ENCODE results near the gene ZNF710. TPM values are rescaled to one million over a fixed set of nuclear protein-coding genes. Genes with fewer than 3 reads are reported as not detected.

ZNF710 gene
- polyA plus RNA-seq, 1 of the 3 experiments (the other 2 are of a cell fraction), result 2.7 TPM

DNA sequence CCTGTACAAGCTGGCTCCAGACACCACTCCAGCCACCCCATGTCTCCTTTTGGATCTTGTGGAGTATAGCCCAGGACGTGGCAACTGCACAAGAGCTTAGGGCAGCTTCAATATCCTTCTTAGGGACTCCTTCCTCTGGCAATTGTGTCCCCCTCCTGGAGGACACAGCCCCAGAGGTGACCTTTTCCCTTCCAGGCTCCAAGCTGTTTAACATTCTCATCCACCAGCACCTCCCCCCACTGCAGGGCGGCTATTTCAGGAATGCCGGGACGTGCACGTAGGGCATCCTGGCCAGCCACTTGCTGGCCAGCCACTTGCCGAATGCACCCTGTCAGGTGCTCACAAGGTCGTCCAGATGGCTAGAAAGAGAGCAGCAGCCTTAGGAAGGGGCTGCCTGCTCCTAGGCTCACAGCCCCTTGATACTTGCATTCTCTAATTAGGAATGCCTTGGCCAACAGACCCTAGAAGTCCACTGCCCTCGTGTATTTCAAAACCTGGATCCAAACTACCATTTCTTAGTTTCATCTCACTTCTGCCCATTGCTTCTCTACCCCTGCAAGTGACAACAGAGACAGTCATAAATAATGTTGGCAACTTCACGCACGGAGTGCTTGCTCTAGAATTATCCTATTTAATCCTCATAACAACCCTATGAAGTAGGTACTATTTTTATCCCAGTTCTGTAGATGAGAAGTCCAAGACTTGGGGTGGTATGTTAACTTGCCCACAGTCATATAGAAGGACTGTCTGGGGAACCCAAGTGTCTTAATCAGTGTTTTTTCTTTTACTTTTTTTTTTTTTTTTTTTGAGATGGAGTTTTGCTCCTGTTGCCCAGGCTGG lies 125.7 kb downstream of the ZNF710 start:
- Histone ChIP-seq H3K9me3 (no peaks in the 10 kb centered on the region), H3K27me3 (ENCODE audit: insufficient read depth) (no peaks in the 10 kb centered on the region; the same call in 1 of the 2 replicates), H3K79me2 (ENCODE audit: insufficient read depth) (no peaks in the 10 kb centered on the region), H3K27ac (ENCODE audit: low read depth in 2 of 2, low read length in 1 of 2) (no peak overlapping the region), H3K9ac (no peak overlapping the region), H4K20me1 (ENCODE audit: insufficient read depth) (no peaks in the 10 kb centered on the region), H3K4me1 (ENCODE audit: control insufficient read depth in 1 of 2, insufficient read depth in 2 of 2, low read depth in 1 of 2, low read length in 1 of 2) (no peaks in the 10 kb centered on the region), H3K36me3 (replicated peaks in 1 of 2; ENCODE audit: control insufficient read depth in 1 of 2, insufficient read depth in 2 of 2, low read length in 1 of 2) (no peaks in the 10 kb centered on the region), H3K9me2 (no peaks in the 10 kb centered on the region), H3K4me2 (no peak overlapping the region), H3K4me3 (ENCODE audit: low read depth in 2 of 2, low read length in 1 of 2) (no peak overlapping the region), H3F3A (replicated peaks; ENCODE audit: insufficient read depth) (no peaks in the 10 kb centered on the region), H2AFZ (ENCODE audit: low read depth) (no peak overlapping the region)
- POLR2A ChIA-PET, result no interaction called here
- CTCF ChIA-PET, result interaction anchor here (0.7 to 1.5 kb wide), 2 partner anchors 15 to 193 kb away, joined by 3 read pairs; no protein-coding TSS in a partner anchor
- TF ChIP-seq ELF1 (IDR thresholded peaks at IDR 0.05) (no peak), YY1 (IDR thresholded peaks at IDR 0.05; ENCODE audit: low read depth) (no peak), TEAD4 (IDR thresholded peaks at IDR 0.05; ENCODE audit: borderline replicate concordance, insufficient read depth) (no peak), FOXM1 (IDR thresholded peaks at IDR 0.05; ENCODE audit: low read depth) (no peak), JUND (IDR thresholded peaks at IDR 0.05) (no peak), RXRA (IDR thresholded peaks at IDR 0.05; ENCODE audit: borderline replicate concordance, low read depth) (no peak), GABPA (IDR thresholded peaks at IDR 0.05; ENCODE audit: low read depth) (no peak), EP300 (IDR thresholded peaks at IDR 0.05; ENCODE audit: borderline replicate concordance in 1 of 2, low read depth in 1 of 2, low read length in 1 of 2) (no peak), NFIC (IDR thresholded peaks at IDR 0.05; ENCODE audit: borderline replicate concordance) (no peak), SIN3A (IDR thresholded peaks at IDR 0.05; ENCODE audit: borderline replicate concordance, low read depth, low read length) (no peak)
- TF ChIP-seq, protein P1, sequence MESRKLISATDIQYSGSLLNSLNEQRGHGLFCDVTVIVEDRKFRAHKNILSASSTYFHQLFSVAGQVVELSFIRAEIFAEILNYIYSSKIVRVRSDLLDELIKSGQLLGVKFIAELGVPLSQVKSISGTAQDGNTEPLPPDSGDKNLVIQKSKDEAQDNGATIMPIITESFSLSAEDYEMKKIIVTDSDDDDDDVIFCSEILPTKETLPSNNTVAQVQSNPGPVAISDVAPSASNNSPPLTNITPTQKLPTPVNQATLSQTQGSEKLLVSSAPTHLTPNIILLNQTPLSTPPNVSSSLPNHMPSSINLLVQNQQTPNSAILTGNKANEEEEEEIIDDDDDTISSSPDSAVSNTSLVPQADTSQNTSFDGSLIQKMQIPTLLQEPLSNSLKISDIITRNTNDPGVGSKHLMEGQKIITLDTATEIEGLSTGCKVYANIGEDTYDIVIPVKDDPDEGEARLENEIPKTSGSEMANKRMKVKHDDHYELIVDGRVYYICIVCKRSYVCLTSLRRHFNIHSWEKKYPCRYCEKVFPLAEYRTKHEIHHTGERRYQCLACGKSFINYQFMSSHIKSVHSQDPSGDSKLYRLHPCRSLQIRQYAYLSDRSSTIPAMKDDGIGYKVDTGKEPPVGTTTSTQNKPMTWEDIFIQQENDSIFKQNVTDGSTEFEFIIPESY (IDR thresholded peaks at IDR 0.05; ENCODE audit: borderline replicate concordance, low read depth), result no peak
- TF ChIP-seq, protein P2, sequence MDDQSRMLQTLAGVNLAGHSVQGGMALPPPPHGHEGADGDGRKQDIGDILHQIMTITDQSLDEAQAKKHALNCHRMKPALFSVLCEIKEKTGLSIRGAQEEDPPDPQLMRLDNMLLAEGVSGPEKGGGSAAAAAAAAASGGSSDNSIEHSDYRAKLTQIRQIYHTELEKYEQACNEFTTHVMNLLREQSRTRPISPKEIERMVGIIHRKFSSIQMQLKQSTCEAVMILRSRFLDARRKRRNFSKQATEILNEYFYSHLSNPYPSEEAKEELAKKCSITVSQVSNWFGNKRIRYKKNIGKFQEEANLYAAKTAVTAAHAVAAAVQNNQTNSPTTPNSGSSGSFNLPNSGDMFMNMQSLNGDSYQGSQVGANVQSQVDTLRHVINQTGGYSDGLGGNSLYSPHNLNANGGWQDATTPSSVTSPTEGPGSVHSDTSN (IDR thresholded peaks at IDR 0.05), result no peak
- TF ChIP-seq, protein P3, sequence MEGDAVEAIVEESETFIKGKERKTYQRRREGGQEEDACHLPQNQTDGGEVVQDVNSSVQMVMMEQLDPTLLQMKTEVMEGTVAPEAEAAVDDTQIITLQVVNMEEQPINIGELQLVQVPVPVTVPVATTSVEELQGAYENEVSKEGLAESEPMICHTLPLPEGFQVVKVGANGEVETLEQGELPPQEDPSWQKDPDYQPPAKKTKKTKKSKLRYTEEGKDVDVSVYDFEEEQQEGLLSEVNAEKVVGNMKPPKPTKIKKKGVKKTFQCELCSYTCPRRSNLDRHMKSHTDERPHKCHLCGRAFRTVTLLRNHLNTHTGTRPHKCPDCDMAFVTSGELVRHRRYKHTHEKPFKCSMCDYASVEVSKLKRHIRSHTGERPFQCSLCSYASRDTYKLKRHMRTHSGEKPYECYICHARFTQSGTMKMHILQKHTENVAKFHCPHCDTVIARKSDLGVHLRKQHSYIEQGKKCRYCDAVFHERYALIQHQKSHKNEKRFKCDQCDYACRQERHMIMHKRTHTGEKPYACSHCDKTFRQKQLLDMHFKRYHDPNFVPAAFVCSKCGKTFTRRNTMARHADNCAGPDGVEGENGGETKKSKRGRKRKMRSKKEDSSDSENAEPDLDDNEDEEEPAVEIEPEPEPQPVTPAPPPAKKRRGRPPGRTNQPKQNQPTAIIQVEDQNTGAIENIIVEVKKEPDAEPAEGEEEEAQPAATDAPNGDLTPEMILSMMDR (IDR thresholded peaks at IDR 0.05), result no peak
- TF ChIP-seq, protein P4, sequence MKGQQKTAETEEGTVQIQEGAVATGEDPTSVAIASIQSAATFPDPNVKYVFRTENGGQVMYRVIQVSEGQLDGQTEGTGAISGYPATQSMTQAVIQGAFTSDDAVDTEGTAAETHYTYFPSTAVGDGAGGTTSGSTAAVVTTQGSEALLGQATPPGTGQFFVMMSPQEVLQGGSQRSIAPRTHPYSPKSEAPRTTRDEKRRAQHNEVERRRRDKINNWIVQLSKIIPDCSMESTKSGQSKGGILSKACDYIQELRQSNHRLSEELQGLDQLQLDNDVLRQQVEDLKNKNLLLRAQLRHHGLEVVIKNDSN (IDR thresholded peaks at IDR 0.05; ENCODE audit: borderline replicate concordance, low read depth), result no peak
- no peak for DNase-seq
- WGBS (ENCODE audit: low lambda C conversion rate), result 59% methylated on average over 10 of the region's 10 CpGs
